Keratinocyte (primary cell): ENCODE data around the gene MYO9A. TPM values are rescaled to one million over a fixed set of nuclear protein-coding genes. Genes with fewer than 3 reads are reported as not detected.

Experiments
- DNase-seq: peaks from one replicate; pipeline ENCODE4 v3.0.0-alpha.2; 2011; ENCODE audit warnings: low read depth, missing footprints, low spot score
- FAIRE-seq: peaks from 2 replicates; lab custom pipeline; 2011; peaks lifted over from hg19 to GRCh38; lab: Jason Lieb, UNC
- H2AFZ ChIP-seq: 2 replicates; pipeline ENCODE4 v1.6.0; 2012; ENCODE audit warnings: low read length, control low read depth, inconsistent platforms; ENCODE audit not compliant: control insufficient read depth
- H3K27ac ChIP-seq: 2 replicates; pipeline ENCODE4 v1.5.1; 2011; ENCODE audit warnings: low read length; ENCODE audit not compliant: control insufficient read depth, insufficient read depth
- H3K27me3 ChIP-seq: 3 replicates; pipeline ENCODE4 v1.6.0; 2011; ENCODE audit warnings: low read length; ENCODE audit not compliant: control insufficient read depth, insufficient read depth; ENCODE audit errors: extremely low read depth
- H3K36me3 ChIP-seq, 2 experiments: 2 replicates in 1 of 2; 3 replicates in 1 of 2; pipeline ENCODE4 v1.5.1; 2011; ENCODE audit warnings: low read length in 2 of 2, mild to moderate bottlenecking in 1 of 2; ENCODE audit not compliant: control insufficient read depth in 2 of 2, insufficient read depth in 2 of 2; ENCODE audit errors: extremely low read depth in 1 of 2
- H3K4me1 ChIP-seq: 3 replicates; pipeline ENCODE4 v1.5.1; 2011; ENCODE audit warnings: low read length; ENCODE audit not compliant: control insufficient read depth, insufficient read depth; ENCODE audit errors: extremely low read depth
- H3K4me2 ChIP-seq: 3 replicates; pipeline ENCODE4 v1.6.0; 2011; ENCODE audit warnings: low read depth, low read length; ENCODE audit not compliant: control insufficient read depth, insufficient read depth; ENCODE audit errors: extremely low read depth
- H3K4me3 ChIP-seq, 3 experiments: fragments of 200-600 bp in 1 of 3; sonication (generic) in 1 of 3; 2 replicates in 2 of 3; 3 replicates in 1 of 3; pipeline ENCODE4 v1.5.1; 2011 to 2016; ENCODE audit warnings: low read length in 3 of 3, mild to moderate bottlenecking in 3 of 3, control low read depth in 2 of 3, inconsistent platforms in 1 of 3, low read depth in 1 of 3, mixed read lengths in 1 of 3, mixed run types in 1 of 3, moderate library complexity in 1 of 3; ENCODE audit not compliant: control insufficient read depth in 2 of 3, insufficient read depth in 2 of 3; ENCODE audit errors: extremely low read depth in 1 of 3
- H3K79me2 ChIP-seq: 2 replicates; pipeline ENCODE4 v1.6.0; 2012; ENCODE audit warnings: low read length; ENCODE audit not compliant: control insufficient read depth, insufficient read depth
- H3K9ac ChIP-seq: 3 replicates; pipeline ENCODE4 v1.6.0; 2011; ENCODE audit warnings: low read length; ENCODE audit not compliant: control insufficient read depth, insufficient read depth; ENCODE audit errors: extremely low read depth
- H3K9me1 ChIP-seq: 3 replicates; pipeline ENCODE4 v1.6.0; 2011; ENCODE audit warnings: low read length; ENCODE audit not compliant: control insufficient read depth, insufficient read depth; ENCODE audit errors: extremely low read depth
- H3K9me3 ChIP-seq: 2 replicates; pipeline ENCODE4 v1.5.1; 2012; ENCODE audit warnings: low read depth, low read length; ENCODE audit not compliant: control insufficient read depth
- H4K20me1 ChIP-seq: 3 replicates; pipeline ENCODE4 v1.6.0; 2011; ENCODE audit warnings: low read length; ENCODE audit not compliant: control insufficient read depth, insufficient read depth; ENCODE audit errors: extremely low read depth
- CTCF ChIP-seq, 3 experiments: IDR thresholded peaks in 1 of 3; conservative IDR thresholded peaks in 1 of 3; optimal IDR thresholded peaks in 1 of 3; 2 replicates in 2 of 3; 3 replicates in 1 of 3; pipeline versions ENCODE3 to v1.5.1; 2011; ENCODE audit warnings: low read length in 3 of 3, mild to moderate bottlenecking in 3 of 3, moderate library complexity in 2 of 3, control low read depth in 1 of 3, inconsistent platforms in 1 of 3; ENCODE audit not compliant: insufficient read depth in 2 of 3; ENCODE audit errors: extremely low read depth in 1 of 3
- EZH2 ChIP-seq: IDR thresholded peaks from one replicate; pipeline ENCODE4 v1.6.1; 2012; ENCODE audit warnings: inconsistent platforms, mild to moderate bottlenecking, low read length, moderate library complexity
- dilution Hi-C: fragments of 300-500 bp; cut with MboI; formaldehyde crosslinking; loops from one replicate; pipeline ENCODE4 v1.7.0; 2020; ENCODE audit warnings: low sequenced_read_pairs; ENCODE audit not compliant: extremely low pct_ligation_motif_present
- polyA plus RNA-seq, 5 experiments: library from polyadenylated mRNA; depleted of rRNA in 3 of 5; stranded (reverse) in 3 of 5; stranded (forward) in 1 of 5; unstranded in 1 of 5; fragments of >200 nt; gene quantifications; 1 replicate in 1 of 5; 2 replicates in 3 of 5; 3 replicates in 1 of 5; pipeline versions ENCODE4 v1.2.1 to v1.2.3, GENCODE V29; 2011 to 2012; ENCODE audit warnings: missing spikeins in 2 of 5, low read depth in 1 of 5, low replicate concordance in 1 of 5

The MYO9A gene
- polyA plus RNA-seq, 1 donor (not counting 4 experiments of a cell fraction or from before 2014, with no cell fraction given): 10.6 TPM

DNA sequence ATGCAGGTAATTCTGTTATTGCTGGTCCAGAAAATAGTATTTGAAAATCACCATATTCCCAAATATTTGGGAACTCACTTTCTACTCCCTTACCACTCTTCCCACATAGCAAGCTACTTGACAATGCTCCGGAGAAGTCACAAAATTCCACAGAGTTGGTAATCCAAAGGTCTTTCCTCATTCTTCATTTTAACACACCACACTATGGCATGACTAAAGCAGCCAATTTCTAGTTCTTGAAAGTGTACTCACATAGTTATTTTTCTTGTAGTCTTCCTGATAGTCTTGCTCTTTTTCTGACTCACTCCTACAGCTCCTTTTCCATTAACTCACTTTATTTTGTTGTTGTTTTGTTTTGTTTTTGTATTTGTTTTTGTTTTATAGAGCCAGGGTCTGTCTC lies 67.2 kb downstream of the MYO9A start:
- TF ChIP-seq CTCF (optimal IDR thresholded peaks at IDR 0.05 in 1 of 3, IDR thresholded peaks at IDR 0.05 in 1 of 3, conservative IDR thresholded peaks at IDR 0.05 in 1 of 3; ENCODE audit: extremely low read depth in 1 of 3, insufficient read depth in 2 of 3, low read length in 3 of 3): no peak
- TF ChIP-seq EZH2: no peak
- DNase-seq (no peak), FAIRE-seq (no peak)
- H3K4me2 ChIP-seq: no peak overlapping the region
- dilution Hi-C loops: no loop called here
- H3K9ac ChIP-seq: no peak overlapping the region
- H3K27me3 ChIP-seq: no peaks in the 10 kb centered on the region
- no peak overlapping the region for H3K27ac ChIP-seq
- H4K20me1 ChIP-seq: no peaks in the 10 kb centered on the region
- no peaks in the 10 kb centered on the region for H3K4me1 ChIP-seq
- H3K36me3 ChIP-seq: peaks cover 0 to 3% of the 10 kb centered on the region in 2 experiments
- no peaks in the 10 kb centered on the region for H3K9me1 ChIP-seq
- H2AFZ ChIP-seq: no peak overlapping the region
- H3K4me3 ChIP-seq: no peak overlapping the region
- no peaks in the 10 kb centered on the region for H3K9me3 ChIP-seq
- H3K79me2 ChIP-seq: peaks cover 2% of the 10 kb centered on the region

DNA sequence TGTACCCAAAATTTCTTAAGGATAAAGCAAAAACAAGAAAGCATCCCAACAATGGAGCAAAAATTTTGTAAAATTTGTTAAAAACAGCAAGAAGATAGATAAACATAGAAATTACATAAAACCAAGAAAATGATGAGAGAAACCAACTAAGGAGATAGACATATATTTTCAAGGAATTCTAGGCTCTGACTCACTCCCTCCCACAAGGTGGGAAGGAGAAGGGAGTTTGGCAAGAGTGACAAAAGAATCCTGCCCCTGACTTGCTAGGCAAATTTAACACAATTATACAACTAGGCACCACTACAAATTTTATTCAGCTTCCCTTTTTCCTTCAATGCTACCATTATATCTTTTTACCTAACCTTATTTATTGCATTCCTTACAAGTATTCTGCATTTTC lies 70.9 kb downstream of the MYO9A start:
- Histone ChIP-seq H4K20me1 (no peaks in the 10 kb centered on the region), H3K9me3 (no peaks in the 10 kb centered on the region), H3K27ac (no peak overlapping the region), H3K9me1 (no peaks in the 10 kb centered on the region), H3K9ac (no peak overlapping the region), H3K4me1 (peaks cover 7% of the 10 kb centered on the region), H2AFZ (no peak overlapping the region), H3K36me3 (peaks cover 0 to 3% of the 10 kb centered on the region in 2 experiments), H3K27me3 (no peaks in the 10 kb centered on the region), H3K4me3 (no peak overlapping the region), H3K4me2 (no peak overlapping the region), H3K79me2 (peaks cover 2% of the 10 kb centered on the region)
- FAIRE-seq (no peak), DNase-seq (no peak)
- dilution Hi-C loops: no loop called here
- no peak for TF ChIP-seq EZH2
- TF ChIP-seq CTCF (optimal IDR thresholded peaks at IDR 0.05 in 1 of 3, IDR thresholded peaks at IDR 0.05 in 1 of 3, conservative IDR thresholded peaks at IDR 0.05 in 1 of 3; ENCODE audit: extremely low read depth in 1 of 3, insufficient read depth in 2 of 3, low read length in 3 of 3): no peak
